ENCODE results near the gene PSRC1. TPM values are rescaled to one million over a fixed set of nuclear protein-coding genes. Genes with fewer than 3 reads are reported as not detected.
A peak's percentile ranks its signal among the peaks of the same experiment; 100 is the strongest.

Gene PSRC1
- total RNA-seq, 1 donor from 2014 or later = 7.6 TPM

DNA sequence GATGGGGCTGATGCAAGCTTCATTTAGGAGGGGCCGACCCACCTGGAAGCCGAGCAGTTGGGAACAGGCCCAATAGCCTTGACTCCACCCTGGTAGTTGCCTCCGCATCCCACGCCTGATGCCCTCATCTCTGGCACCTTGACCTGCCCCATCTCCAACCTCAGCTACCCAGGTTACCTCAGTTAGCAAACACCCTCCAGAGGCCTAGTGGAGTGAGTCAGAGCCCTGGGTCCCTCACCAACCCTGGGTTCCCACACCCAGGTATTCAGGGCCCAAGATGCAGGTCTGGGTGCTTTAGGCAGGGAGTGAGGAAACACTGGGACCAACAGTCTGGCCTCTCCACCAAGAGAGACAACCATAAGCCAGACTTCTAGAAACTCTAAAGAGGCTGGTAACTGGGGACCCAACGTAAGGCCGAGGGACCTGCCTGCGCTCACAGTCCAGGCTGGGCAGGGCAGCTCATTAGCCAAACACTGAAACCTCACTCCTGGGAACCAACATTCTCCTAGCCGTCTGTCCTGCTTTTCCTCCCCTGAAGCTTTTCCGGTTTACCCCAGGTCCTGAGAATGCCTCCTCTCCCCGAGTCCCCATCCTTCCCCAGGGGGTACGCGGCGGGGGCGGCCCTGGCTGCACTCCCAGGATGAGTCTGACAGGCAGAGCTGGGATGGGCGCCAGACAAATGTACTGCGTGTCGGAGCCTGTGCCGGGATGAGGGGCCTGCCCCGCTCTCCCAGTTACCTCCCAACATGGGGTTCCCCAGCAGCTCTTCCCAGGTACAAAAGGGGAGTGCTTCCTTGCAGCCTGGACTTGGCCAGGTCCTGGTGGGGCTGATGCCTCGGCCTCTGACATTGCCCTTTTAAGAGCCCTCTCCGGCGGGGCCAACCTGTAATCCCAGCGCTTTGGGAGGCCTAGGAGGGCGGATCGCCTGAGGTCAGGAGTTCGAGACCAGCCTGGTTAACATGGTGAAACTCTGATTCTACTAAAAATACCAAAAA, 42.5 kb downstream of the PSRC1 start:
- intact Hi-C loops (cut with DNase I) = no loop called here
- DNase-seq (ENCODE audit: low spot score) (peak; percentile 84), ATAC-seq (peak; percentile 64)

DNA sequence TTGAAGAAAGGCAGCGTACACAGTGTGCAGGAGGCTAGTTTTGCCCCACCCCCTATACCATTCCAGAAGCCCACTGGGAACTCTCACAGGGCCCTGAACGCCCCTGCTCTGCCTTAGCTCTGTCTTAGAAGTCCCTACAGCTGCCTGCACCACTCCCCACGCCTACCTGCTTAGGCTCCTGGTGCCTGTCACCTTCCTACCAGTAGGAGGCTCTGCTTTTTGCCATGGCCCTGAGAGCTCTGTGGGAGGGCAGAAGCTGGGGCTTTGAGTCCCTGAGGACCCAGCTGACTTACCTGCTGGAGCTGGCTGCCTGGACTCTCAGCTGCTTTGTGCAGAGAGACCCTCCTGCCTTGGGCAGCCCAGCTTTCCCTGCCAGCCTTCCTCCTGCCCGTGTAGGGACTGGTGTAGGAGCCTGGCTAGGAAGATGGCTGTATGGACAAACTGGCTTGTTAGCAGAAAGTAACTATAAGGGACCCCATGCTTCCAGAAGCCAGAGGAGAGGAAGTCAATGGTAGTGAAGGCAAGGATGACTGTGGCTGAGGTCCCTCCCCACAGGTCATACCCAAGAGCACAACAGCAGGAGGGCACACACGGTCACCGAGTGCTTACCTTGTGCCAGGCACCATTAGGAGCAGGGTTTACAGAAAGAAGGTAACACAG, 43.4 kb downstream of the PSRC1 start:
- DNase-seq (ENCODE audit: low spot score) = no peak
- intact Hi-C loops (cut with DNase I) = no loop called here

DNA sequence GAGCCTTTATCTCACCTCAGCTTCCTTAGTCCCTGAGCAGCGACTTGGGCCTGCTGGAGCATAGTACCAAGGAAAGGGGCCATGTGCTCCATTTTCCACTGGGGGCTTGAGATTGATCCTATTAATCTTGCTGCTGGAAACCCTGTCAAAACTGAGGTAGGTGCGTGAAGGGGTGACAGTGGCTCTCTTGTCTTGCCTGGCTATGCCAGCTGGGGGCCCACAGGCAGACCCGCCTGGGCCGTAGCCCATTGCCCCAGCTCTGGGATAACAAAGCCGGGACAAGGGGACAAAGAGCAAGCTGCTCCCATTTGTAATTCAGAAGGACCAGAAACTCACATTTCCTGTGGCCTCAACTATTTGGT, 43.9 kb downstream of the PSRC1 start:
- ATAC-seq = no peak

More for the DNA sequence above, 43.4 kb downstream of the PSRC1 start:
- peak; percentile 54 for ATAC-seq

DNA sequence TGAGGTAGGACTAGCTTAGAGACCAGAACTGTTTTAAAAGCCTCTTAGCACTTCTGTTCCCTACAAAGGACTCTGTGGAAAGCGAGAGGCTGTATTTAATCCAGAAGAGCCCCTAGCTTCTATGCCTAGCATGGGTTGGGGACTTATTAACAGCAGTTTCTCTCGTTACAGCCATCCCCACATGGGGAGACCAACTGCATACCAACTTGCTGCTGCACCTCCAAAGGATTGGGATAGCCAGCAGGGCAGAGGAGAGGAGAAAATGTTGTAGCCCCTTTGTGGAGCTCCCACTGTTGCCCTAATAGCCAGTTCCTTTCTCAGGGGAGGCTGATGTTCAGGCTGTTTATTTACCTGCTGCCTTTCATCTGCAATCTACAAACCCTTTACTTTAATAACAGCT, 44.6 kb downstream of the PSRC1 start:
- DNase-seq (ENCODE audit: low spot score) (no peak), ATAC-seq (no peak)
- intact Hi-C loops (cut with DNase I) = no loop called here

More for the DNA sequence above, 43.9 kb downstream of the PSRC1 start:
- intact Hi-C loops (cut with DNase I) = no loop called here
- no peak for DNase-seq (ENCODE audit: low spot score)

DNA sequence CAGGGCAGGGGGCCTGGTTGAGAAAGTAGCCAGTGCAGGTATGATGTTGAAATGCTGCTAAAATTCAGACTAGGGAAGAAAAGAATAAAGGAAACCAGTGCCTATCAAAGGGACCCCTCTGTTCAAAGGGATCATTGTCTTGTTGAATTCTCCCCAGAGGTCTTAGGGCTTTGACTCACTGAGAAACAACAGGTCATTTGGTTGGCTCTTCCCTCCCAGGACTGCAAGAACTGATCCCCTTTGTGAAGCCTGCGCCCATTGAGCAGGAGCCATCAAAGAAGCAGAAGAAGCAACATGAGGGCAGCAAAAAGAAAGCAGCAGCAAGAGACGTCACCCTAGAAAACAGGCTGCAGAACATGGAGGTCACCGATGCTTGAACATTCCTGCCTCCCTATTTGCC, 45.4 kb downstream of the PSRC1 start:
- intact Hi-C loops (cut with DNase I) = no loop called here
- no peak for DNase-seq (ENCODE audit: low spot score)
- no peak for ATAC-seq

DNA sequence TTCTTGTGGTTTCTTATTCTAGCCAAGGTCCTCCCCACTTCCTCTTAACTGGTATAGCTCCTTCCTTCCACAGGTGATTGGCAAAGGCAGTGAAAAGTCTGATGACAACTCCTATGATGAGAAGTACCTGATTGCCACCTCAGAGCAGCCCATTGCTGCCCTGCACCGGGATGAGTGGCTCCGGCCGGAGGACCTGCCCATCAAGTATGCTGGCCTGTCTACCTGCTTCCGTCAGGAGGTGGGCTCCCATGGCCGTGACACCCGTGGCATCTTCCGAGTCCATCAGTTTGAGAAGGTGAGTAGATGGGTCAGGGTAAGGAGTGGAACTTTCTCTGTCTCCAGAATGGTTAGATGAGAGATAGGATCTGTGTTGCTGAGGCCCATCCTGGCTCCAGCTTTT, 47.8 kb downstream of the PSRC1 start:
- DNase-seq (ENCODE audit: low spot score) = no peak
- ATAC-seq = no peak
- intact Hi-C loops (cut with DNase I) = no loop called here

DNA sequence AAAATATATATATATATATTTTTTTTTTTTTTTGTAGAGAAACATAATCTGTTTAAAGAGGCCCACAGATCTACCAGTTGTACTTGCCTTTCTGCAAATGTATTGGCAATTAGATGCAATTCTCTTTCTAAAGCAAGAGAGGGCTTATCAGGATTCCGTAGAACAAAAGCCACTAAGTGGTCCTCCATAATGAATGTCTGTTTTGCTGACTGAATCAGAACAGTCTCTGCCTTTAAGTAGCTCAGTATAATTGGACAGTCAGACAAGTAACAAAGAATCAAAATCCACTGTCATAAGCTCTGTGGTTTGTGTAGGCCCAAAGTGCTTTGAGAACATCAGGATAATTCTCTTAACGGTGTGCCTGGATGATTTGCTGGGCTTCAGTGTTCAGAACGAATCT, 51.9 kb downstream of the PSRC1 start:
- no peak for DNase-seq (ENCODE audit: low spot score)
- intact Hi-C loops (cut with DNase I) = no loop called here
- no peak for ATAC-seq

Other genes starting within 250 kb of the PSRC1 start
- 24.6 TPM for gene WDR47, start 241.0 kb downstream of the PSRC1 start, total RNA-seq
- 39.9 TPM for gene TAF13, start 207.1 kb downstream of the PSRC1 start, total RNA-seq
- gene TMEM167B, start 192.4 kb downstream of the PSRC1 start, total RNA-seq = 39.4 TPM
- gene ELAPOR1, start 169.0 kb downstream of the PSRC1 start, total RNA-seq = 1.9 TPM
- gene SARS1, start 69.2 kb downstream of the PSRC1 start, total RNA-seq = 123 TPM
- gene CELSR2, start 33.6 kb downstream of the PSRC1 start, total RNA-seq = 24.0 TPM
- gene MYBPHL, start 23.9 kb upstream of the PSRC1 start, total RNA-seq = 0.45 TPM
- 111 TPM for gene SORT1, start 114.8 kb upstream of the PSRC1 start, total RNA-seq
- gene PSMA5, start 143.3 kb upstream of the PSRC1 start, total RNA-seq = 44.8 TPM
- gene SYPL2, start 183.4 kb upstream of the PSRC1 start, total RNA-seq = 4.2 TPM
- gene ATXN7L2, start 200.8 kb upstream of the PSRC1 start, total RNA-seq = 5.0 TPM
- gene CYB561D1, start 210.9 kb upstream of the PSRC1 start, total RNA-seq = 7.6 TPM
- 15.6 TPM for gene AMIGO1, start 226.6 kb upstream of the PSRC1 start, total RNA-seq